ENCODE results near the gene HAGH.

- TF ChIP-seq CTCF (tag by site-specific recombination; IDR thresholded peaks at IDR 0.05) = no peak
- no peak for TF ChIP-seq KLF9 (tag by site-specific recombination; IDR thresholded peaks at IDR 0.05; ENCODE audit: low read depth)
- TF ChIP-seq GLI4 (tag by site-specific recombination; IDR thresholded peaks at IDR 0.05) = no peak
- no peak for TF ChIP-seq ZNF707 (tag by site-specific recombination; IDR thresholded peaks at IDR 0.05)
- no peak for TF ChIP-seq ZNF785 (tag by site-specific recombination; IDR thresholded peaks at IDR 0.05)
- TF ChIP-seq, protein P1, sequence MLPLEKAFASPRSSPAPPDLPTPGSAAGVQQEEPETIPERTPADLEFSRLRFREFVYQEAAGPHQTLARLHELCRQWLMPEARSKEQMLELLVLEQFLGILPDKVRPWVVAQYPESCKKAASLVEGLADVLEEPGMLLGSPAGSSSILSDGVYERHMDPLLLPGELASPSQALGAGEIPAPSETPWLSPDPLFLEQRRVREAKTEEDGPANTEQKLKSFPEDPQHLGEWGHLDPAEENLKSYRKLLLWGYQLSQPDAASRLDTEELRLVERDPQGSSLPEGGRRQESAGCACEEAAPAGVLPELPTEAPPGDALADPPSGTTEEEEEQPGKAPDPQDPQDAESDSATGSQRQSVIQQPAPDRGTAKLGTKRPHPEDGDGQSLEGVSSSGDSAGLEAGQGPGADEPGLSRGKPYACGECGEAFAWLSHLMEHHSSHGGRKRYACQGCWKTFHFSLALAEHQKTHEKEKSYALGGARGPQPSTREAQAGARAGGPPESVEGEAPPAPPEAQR (tag by site-specific recombination; IDR thresholded peaks at IDR 0.05) = no peak
- TF ChIP-seq ZNF76 (tag by site-specific recombination; IDR thresholded peaks at IDR 0.05; ENCODE audit: borderline replicate concordance, low read depth) = no peak
- no peak for TF ChIP-seq HOXA7 (CRISPR knock-in tag; IDR thresholded peaks at IDR 0.05; ENCODE audit: borderline replicate concordance)
Measured at GRCh38 chr16:1850981-1851380, 24.4 kb upstream of the HAGH start.

Measured in HEK293 (cell line).